Pulmonary artery endothelial cell (primary cell): Measurements from ENCODE around the gene LAMA3. TPM values are rescaled to one million over a fixed set of nuclear protein-coding genes. Genes with fewer than 3 reads are reported as not detected.

Experiments
- DNase-seq: peaks from one replicate; pipeline ENCODE4 v3.0.0-alpha.2; 2011; ENCODE audit warnings: low read depth, low spot score
- total RNA-seq: library from RNA; depleted of rRNA; stranded (reverse); fragments of >200 nt; gene quantifications from 2 replicates; pipeline ENCODE4 v1.2.3, GENCODE V29; 2014

Gene LAMA3
- total RNA-seq, 1 donor from 2014 or later = 5.5 TPM

GRCh38 chr18:23851470-23852002, 162.3 kb downstream of the LAMA3 start:
- DNase-seq = no peak

GRCh38 chr18:23852236-23853045, 163.2 kb downstream of the LAMA3 start:
- no peak for DNase-seq

GRCh38 chr18:23853448-23854195, 164.4 kb downstream of the LAMA3 start:
- DNase-seq = peak; percentile 70

GRCh38 chr18:23855721-23856120, 166.5 kb downstream of the LAMA3 start:
- no peak for DNase-seq

- no peak for DNase-seq
Observed at GRCh38 chr18:23856466-23857163, 167.4 kb downstream of the LAMA3 start.

GRCh38 chr18:23857164-23857552, 167.9 kb downstream of the LAMA3 start:
- DNase-seq = no peak

- DNase-seq = peak; percentile 55
Observed at GRCh38 chr18:23857756-23858155, 168.5 kb downstream of the LAMA3 start.

- no peak for DNase-seq
Observed at GRCh38 chr18:23859466-23860336, 170.4 kb downstream of the LAMA3 start.

GRCh38 chr18:23861326-23861725, 172.1 kb downstream of the LAMA3 start:
- no peak for DNase-seq

- peak; percentile 35 for DNase-seq
Observed at GRCh38 chr18:23861805-23862470, 172.7 kb downstream of the LAMA3 start.

- no peak for DNase-seq
Observed at GRCh38 chr18:23864624-23865023, 175.4 kb downstream of the LAMA3 start.

- no peak for DNase-seq
Observed at GRCh38 chr18:23867006-23867405, 177.8 kb downstream of the LAMA3 start.

- no peak for DNase-seq
Observed at GRCh38 chr18:23868136-23868785, 179.0 kb downstream of the LAMA3 start.

GRCh38 chr18:23870676-23871380, 181.6 kb downstream of the LAMA3 start:
- no peak for DNase-seq

GRCh38 chr18:23871410-23871809, 182.2 kb downstream of the LAMA3 start:
- no peak for DNase-seq

GRCh38 chr18:23872701-23873550, 183.7 kb downstream of the LAMA3 start:
- DNase-seq = no peak

GRCh38 chr18:23875966-23876895, 187.0 kb downstream of the LAMA3 start:
- no peak for DNase-seq
